Psoas muscle (tissue), 8 donors: ENCODE measurements around the gene MAP7D1. TPM values are rescaled to one million over a fixed set of nuclear protein-coding genes. Genes with fewer than 3 reads are reported as not detected.

ENCODE experiments used
- ATAC-seq, 4 donors: fragments of 200-7000 bp; cut with Tn5 transposase; one replicate each; pipeline ENCODE4 v1.9.1; 2020; ENCODE audit warnings: moderate library complexity in 3 of 4, mild to moderate bottlenecking in 2 of 4
- DNase-seq, 2 donors: peaks; one replicate each; pipeline ENCODE4 v3.0.0-alpha.2; 2020
- H3K27ac ChIP-seq: fragments of 200-600 bp; one replicate; pipeline ENCODE4 v1.8.0; 2022
- H3K27me3 ChIP-seq, 3 donors: fragments of 200-600 bp in 1 of 3; one replicate each; pipeline versions ENCODE4 v1.6.1 to v1.8.0; 2013 to 2022; ENCODE audit warnings: low read length in 2 of 3, mild to moderate bottlenecking in 2 of 3, moderate library complexity in 1 of 3; ENCODE audit not compliant: insufficient read depth in 3 of 3
- H3K36me3 ChIP-seq, 2 donors: fragments of 200-600 bp in 1 of 2; one replicate each; pipeline versions ENCODE4 v1.6.1 to v1.8.0; 2013 to 2022; ENCODE audit warnings: low read depth in 1 of 2, mild to moderate bottlenecking in 1 of 2, moderate library complexity in 1 of 2; ENCODE audit not compliant: insufficient read depth in 1 of 2
- H3K4me1 ChIP-seq: fragments of 200-600 bp; one replicate; pipeline ENCODE4 v1.8.0; 2022
- H3K4me3 ChIP-seq: fragments of 200-600 bp; one replicate; pipeline ENCODE4 v1.8.0; 2022; ENCODE audit warnings: mild to moderate bottlenecking
- H3K9me3 ChIP-seq: fragments of 200-600 bp; one replicate; pipeline ENCODE4 v1.8.0; 2022
- WGBS, 3 donors: extraction: QIAGEN DNeasy Blood & Tissue Kit; methylation state at CpG; one replicate each; pipeline versions ENCODE4 v1.1.6 to v1.1.7; 2013; 5-methylcytosine and 5-hydroxymethylcytosine counted together
- intact Hi-C, 2 donors: fragments of 100-400 bp; cut with DNase I; formaldehyde crosslinking; loops; one replicate each; pipeline versions ENCODE4 v1.11.0 to v1.14.2; 2022
- polyA plus RNA-seq, 3 donors: library from polyadenylated mRNA; stranded (reverse); fragments of 200-250 nt; gene quantifications; one replicate each; pipeline ENCODE4 v1.2.3, GENCODE V29; 2013
- total RNA-seq, 4 donors: library from RNA; stranded (reverse); fragmentation: NEBNext Ultra II Directional in 2 of 4; extraction: Animal tissue kit (Norgen Biotek cat#: 25700) in 2 of 4; gene quantifications; one replicate each; pipeline versions ENCODE4 v1.2.1 to v1.2.4, GENCODE V29; 2021 to 2023
- TF ChIP-seq, protein P1 (sequence below): fragments of 200-600 bp; IDR thresholded peaks from one replicate; pipeline ENCODE4 v1.8.0; 2022; ENCODE audit warnings: antibody characterized with exemption
- donor health status: healthy with polysubstance abuse.
- donor health status: DM: no; HTN: no; CAD: no; lungs with moderate emphysema.
- donor health status: Bipolar disorder and iron deficiency.
- donor health status: healthy.
- donor health status: DM: yes; HTN: yes; CAD: no.
- donor health status: DM: no; HTN: no; CAD: no.
- donor health status: DM: no; HTN: no; CAD: no.
- donor health status: DM: yes; HTN: yes; CAD: no.

Gene MAP7D1
- total and polyA plus RNA-seq, 7 donors: 117 to 342 (median 212) TPM

DNA sequence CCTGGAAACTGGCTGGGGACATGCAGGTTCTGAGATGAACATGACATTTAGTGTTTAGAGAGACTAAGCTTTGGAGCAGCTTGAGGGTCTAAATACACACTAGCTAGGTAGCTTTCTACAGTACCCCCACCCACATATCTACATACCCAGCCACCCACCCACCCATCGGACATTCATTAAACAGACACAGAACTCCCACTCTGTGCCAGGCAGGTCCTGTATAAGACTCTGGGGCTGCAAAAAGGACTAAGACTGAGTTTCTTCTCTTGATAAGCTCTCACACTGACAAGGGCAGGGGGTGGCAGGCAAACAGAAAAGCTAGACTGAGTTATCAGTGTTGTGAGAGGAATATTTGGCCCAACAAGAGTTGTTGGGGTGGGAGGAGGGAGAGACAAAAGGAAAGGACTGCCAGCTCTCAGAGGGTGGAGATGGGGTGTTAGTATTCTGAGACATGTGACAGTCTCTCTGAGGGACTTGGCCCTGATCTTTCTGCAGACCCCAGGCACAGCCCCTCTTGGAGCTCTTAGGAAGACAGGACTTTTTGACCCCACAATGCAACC is 6.8 kb downstream of the MAP7D1 start:
- DNase-seq (no peak), ATAC-seq (no peak)
- Histone ChIP-seq H3K27me3 (no peaks in the 10 kb centered on the region), H3K4me3 (peak overlapping the region; percentile 39), H3K4me1 (peaks cover 87% of the 10 kb centered on the region), H3K9me3 (no peaks in the 10 kb centered on the region), H3K36me3 (peaks cover 0 to 4% of the 10 kb centered on the region in 2 donors), H3K27ac (peak overlapping the region; percentile 94)
- intact Hi-C loops: loop anchor here in 1 of 2 donors (10.0 kb wide), 1 partner anchor 1862 kb away; no protein-coding TSS in a partner anchor
- TF ChIP-seq, protein P1, sequence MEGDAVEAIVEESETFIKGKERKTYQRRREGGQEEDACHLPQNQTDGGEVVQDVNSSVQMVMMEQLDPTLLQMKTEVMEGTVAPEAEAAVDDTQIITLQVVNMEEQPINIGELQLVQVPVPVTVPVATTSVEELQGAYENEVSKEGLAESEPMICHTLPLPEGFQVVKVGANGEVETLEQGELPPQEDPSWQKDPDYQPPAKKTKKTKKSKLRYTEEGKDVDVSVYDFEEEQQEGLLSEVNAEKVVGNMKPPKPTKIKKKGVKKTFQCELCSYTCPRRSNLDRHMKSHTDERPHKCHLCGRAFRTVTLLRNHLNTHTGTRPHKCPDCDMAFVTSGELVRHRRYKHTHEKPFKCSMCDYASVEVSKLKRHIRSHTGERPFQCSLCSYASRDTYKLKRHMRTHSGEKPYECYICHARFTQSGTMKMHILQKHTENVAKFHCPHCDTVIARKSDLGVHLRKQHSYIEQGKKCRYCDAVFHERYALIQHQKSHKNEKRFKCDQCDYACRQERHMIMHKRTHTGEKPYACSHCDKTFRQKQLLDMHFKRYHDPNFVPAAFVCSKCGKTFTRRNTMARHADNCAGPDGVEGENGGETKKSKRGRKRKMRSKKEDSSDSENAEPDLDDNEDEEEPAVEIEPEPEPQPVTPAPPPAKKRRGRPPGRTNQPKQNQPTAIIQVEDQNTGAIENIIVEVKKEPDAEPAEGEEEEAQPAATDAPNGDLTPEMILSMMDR: no peak
- WGBS, 3 donors: 40 to 80% (median 60%) methylated on average over 1 of the region's 1 CpG

DNA sequence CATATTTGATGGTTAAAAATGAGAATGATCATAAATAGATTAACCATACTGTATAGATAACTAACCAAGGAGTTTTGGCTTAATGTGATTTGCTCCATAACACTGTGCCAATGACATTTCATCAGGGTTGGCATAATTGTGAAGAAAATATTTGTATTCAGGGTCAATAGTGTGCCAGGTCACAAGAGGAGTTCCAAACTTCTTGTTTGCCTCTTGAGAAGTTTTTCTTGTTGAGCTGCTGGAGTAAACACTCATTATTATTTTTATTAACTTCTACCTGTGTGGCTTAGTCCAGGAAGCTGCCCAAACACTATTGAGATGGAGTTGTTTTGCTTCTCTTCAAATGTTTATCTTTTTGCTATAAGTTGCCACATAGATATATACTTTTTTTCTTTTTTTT is 7.5 kb downstream of the MAP7D1 start:
- TF ChIP-seq, protein P1: no peak
- peaks cover 87% of the 10 kb centered on the region for H3K4me1 ChIP-seq
- peak overlapping the region; percentile 94 for H3K27ac ChIP-seq
- DNase-seq (no peak), ATAC-seq (no peak)
- no peak overlapping the region for H3K4me3 ChIP-seq
- intact Hi-C loops: loop anchor here in 1 of 2 donors (10.0 kb wide), 1 partner anchor 1861 kb away; no protein-coding TSS in a partner anchor
- H3K9me3 ChIP-seq: no peaks in the 10 kb centered on the region
- no peaks in the 10 kb centered on the region for H3K27me3 ChIP-seq
- H3K36me3 ChIP-seq: peaks cover 0 to 4% of the 10 kb centered on the region in 2 donors

DNA sequence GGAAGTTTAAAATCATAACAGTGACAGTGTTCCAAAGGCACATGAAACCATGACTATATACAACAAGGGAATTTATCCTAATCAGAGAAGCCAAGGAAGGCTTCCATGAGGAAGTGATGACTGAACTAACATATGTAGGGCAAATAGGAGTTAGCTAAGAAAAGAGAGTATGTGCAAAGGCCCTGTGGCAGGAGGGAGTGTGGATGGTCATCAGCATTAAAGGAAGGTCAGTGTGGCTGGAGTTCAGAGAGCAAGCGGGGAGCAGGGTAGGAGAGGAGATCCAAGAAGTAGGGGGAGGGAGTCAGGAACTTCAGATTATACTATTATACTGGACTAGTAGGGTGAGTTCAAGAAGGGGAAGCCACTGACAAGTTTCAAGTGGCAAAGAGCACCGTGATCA is 8.4 kb downstream of the MAP7D1 start:
- 87 to 97% (median 94%) methylated on average over 2 of the region's 2 CpGs for WGBS, 3 donors
- intact Hi-C loops: loop anchor here in 1 of 2 donors (10.0 kb wide), 1 partner anchor 1860 kb away; no protein-coding TSS in a partner anchor
- DNase-seq: no peak
- TF ChIP-seq, protein P1: no peak
- H3K9me3 ChIP-seq: no peaks in the 10 kb centered on the region
- peak overlapping the region; percentile 94 for H3K27ac ChIP-seq
- no peak overlapping the region for H3K4me3 ChIP-seq
- peaks cover 87% of the 10 kb centered on the region for H3K4me1 ChIP-seq
- peaks cover 0 to 4% of the 10 kb centered on the region in 2 donors for H3K36me3 ChIP-seq
- H3K27me3 ChIP-seq: no peaks in the 10 kb centered on the region
- ATAC-seq: no peak

DNA sequence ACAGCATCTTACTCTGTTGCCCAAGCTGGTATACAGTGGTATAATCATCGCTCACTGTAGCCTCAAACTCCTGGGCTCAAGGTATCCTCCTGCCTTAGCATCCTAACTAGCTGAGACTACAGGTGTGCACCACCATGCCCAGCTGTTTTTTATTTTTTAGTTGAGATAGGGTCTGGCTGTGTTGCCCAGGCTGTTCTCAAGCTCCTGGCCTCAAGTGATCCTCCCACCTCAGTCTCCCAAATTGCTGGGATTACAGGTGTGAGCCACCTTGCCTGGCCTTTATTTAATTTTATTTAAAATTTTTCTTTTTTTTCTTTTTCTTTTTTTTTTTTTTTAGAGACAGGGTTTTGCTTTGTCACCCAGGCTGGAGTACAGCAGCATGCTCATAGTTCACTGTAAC is 9.2 kb downstream of the MAP7D1 start:
- H3K27me3 ChIP-seq: no peaks in the 10 kb centered on the region
- ATAC-seq (no peak), DNase-seq (no peak)
- H3K9me3 ChIP-seq: no peaks in the 10 kb centered on the region
- H3K27ac ChIP-seq: peak overlapping the region; percentile 94
- no peak overlapping the region for H3K4me3 ChIP-seq
- H3K36me3 ChIP-seq: peaks cover 0 to 4% of the 10 kb centered on the region in 2 donors
- peaks cover 87% of the 10 kb centered on the region for H3K4me1 ChIP-seq
- 58 to 100% (median 100%) methylated on average over 1 of the region's 1 CpG for WGBS, 3 donors
- TF ChIP-seq, protein P1: no peak
- intact Hi-C loops: loop anchor here in 1 of 2 donors (10.0 kb wide), 1 partner anchor 1860 kb away; no protein-coding TSS in a partner anchor

DNA sequence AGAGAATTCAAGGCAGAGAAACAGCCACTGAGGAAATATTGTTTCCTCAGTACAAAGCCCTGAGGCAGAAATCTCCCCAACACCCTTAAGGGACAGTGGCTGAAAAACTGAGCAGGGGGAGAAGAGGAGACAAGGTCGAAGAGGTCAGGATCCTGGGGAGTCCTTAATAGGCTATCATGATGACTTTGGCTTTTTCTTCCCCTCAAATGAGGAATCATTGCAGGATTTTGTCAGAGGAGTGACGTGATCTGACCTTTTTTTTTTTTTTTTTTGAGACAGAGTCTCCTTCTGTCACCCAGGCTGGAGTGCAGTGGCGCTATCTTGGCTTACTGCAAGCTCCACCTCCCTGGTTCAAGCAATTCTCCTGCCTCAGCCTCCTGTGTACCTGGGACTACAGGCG is 10.2 kb downstream of the MAP7D1 start:
- no peak for ATAC-seq
- Histone ChIP-seq H3K4me1 (peaks cover 85% of the 10 kb centered on the region), H3K4me3 (no peak overlapping the region), H3K27ac (peak overlapping the region; percentile 94), H3K27me3 (no peaks in the 10 kb centered on the region), H3K9me3 (no peaks in the 10 kb centered on the region), H3K36me3 (peaks cover 0 to 8% of the 10 kb centered on the region in 2 donors)
- TF ChIP-seq, protein P1: no peak
- intact Hi-C loops: loop anchor here in 1 of 2 donors (10.0 kb wide), 1 partner anchor 1859 kb away; no protein-coding TSS in a partner anchor
- WGBS, 3 donors: 51 to 83% (median 68%) methylated on average over 4 of the region's 4 CpGs
- no peak for DNase-seq
